Suppressor macrophage treated with lipopolysaccharide for 1 hour (primary cell): ENCODE data around the gene KRT84.

ENCODE experiments used
- DNase-seq, 3 donors: peaks; one replicate each; pipeline ENCODE4 v3.0.0-alpha.2; 2020 to 2022

Gene KRT84

DNA sequence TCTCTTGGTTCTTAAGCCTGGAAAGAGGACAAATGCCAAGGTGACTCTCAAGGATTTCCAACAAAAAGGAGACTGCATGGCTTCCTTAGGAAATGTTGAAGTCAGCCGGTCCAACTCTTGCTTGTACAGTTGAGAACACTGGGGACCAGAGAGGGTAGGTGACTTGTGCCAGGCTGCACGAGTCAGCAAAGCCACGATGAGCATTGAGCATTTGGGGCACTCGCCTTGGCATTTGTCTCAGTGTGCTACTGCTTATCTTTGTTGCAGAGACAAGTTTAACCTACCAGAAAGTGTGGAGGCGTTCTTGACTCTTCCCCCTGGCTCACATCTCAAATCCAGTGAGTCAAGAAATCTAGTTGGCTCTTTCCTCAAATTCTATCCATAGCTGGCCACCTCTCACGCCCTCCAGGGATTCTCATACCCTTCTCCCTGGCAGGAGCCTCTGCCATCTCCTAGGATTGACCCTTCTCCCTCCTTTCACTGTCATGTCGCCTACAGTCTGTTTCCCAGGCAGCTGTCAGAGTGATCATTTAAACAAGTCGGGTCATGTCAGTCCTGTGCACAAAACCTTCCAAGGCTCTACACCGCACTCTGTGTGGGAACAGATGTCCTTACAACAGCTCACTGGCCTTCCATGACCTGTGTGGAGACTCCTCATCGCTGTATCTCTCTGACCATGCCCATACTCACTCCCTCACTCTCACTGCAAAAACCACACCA lies 47.1 kb downstream of the KRT84 start:
- DNase-seq: no peak

DNA sequence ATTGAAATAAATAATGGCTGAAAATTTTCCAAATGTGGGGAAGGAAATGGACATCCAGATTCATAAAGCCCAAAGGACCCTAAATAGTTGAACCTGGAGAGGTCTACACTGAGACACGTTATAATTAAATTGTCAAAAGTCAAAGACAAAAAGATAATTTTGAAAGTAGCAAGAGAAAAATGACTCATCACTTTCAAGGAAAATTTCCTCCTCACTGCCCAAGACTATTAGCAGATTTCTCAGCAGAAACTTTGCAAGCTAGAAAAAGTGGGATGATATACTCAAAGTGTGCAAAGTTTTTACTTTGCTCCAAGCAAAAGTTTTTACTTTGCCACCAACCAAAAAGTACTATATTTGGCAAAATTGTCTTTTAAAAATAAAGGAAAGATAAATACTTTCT lies 48.4 kb downstream of the KRT84 start:
- DNase-seq: peak in 1 of 3 donors; percentile 16

DNA sequence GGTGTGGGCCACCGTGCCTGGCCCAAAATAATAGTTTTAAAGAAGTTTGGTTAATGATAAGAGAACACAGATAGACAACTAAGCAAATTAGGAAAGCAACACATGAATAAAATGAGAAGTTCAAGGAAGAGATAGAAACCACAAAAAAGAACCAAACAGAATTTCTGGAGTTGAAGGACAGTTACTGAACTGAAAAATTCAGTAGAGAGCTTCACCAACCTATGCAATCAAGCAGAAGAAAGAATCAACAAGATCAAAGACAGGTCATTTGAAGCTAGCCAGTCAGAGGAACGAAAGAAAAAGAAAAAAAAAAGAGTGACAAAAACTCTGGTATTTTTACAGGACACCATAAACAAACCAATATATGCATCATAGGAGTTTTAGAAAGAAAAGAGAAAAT lies 48.8 kb downstream of the KRT84 start:
- DNase-seq: no peak

DNA sequence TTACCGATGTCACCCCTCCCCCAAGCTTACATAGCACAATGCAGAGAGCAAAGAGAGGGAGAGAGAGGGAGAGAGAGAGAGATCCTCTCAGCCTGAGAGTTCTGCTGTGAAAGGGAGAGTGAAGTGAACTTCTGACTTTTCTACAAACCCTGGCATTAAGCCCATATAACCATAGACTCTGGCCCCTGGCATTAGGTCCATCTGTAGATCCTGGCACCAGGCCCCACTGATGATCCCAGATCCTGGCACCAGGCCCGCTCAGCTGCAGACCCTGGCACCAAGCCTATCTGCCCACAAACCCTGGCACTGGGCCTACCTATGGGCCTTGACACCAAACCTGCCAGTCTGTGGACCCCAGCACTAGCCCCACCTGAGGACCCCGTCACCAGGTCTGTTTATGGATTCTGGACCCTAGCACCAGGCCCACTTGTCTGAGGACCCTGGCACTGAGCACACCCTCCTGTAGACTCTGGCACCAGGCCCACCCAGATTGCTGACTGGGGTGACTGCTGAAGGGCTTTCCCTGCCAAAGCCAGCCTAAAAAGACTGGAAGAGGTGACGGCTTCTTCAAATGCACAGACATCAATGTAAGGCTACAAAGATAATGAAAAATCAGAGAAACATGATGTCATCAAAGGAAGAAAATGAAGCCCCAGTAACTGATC lies 49.7 kb downstream of the KRT84 start:
- no peak for DNase-seq

DNA sequence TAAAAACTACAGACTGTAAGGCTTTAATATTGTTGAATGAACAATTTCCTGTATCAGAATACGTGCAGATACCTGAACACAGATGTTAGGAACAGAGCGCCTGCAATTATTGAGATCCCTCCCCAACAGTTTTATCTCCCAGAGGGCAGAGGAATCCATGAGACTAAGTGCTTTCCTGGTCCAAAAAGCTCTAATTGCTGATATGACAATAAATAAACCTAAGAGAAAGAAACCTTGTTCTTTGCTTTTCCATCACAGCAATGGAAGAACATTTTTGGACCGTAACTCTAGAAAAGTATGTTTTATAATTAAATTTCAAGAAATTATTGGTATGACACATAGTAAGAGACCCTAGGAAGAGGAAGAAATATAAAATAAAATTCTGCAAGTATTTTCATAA lies 51.3 kb downstream of the KRT84 start:
- DNase-seq: no peak

DNA sequence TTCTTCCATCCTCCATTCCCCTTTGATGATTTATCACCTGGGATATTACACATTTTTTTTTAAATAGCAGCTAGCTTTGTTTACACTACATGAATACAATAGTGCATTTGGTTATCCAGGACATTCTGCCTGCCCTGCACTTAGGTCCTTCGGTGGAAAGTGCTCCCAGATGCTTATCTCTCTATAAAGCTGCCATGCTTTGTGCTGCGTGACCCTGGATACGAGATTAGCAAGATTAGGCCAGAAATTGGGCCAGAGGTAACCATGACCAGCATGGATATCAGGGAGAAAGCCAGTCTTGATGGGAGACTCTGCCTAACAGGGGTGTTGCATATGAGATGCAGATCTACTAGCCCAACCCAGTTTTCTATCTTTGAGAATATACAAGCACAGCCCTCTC lies 52.1 kb downstream of the KRT84 start:
- no peak for DNase-seq

DNA sequence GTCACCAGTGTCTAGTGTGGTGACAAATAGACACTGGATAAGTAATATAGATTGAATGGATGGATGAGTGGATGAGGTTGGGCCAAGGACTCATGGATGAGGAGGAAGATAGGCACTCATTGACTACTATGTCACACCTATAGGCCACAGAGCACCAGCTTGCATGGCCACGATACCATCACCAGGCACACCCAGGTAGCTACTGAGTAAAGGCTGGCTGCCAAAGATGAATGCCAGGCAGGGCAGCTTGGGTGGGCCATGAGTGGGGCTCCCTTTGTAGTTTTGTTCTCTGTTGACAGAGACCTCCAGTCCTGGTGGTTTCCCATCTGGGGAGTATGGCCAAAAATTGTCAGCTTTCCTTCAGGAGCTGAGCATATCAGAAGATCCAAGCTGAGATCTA lies 53.1 kb downstream of the KRT84 start:
- no peak for DNase-seq

DNA sequence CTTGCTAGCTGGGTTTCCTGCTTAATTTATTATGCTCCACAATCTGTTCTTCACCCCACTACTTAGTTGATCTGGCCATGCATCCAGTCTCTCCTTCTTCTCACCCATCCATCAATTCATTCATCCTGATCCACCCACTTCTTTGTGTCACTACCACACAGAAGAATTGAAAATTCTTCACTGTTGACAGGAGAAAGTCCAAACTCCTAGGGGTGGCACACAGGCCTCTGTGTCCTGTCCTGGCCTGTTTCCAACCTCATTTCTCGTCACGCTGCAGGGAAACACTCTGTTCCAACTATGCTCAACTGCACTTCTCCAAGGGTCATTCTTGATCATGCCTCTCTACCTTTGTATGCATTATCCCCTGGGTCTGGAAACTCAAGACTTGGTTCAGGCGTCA lies 53.6 kb downstream of the KRT84 start:
- no peak for DNase-seq

DNA sequence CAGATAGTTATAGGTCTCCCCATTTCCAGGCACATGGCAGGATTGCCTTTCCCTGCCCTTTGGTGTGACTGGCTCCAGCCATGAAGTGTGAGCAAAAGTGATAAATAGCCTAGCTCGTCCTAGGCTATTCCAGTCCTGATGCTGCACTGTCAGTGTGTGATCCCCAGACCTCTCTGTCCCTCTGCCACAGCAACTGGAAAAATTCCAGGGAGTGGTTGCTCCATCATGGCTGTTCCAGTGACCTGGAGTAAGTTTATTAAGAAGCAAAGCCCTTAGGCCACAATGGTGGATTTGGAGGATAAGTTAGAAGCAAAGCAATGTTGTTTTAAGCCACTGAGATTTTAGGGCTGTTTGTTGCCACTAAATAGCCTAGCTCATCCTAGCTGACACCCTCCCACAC lies 54.4 kb downstream of the KRT84 start:
- DNase-seq: no peak

DNA sequence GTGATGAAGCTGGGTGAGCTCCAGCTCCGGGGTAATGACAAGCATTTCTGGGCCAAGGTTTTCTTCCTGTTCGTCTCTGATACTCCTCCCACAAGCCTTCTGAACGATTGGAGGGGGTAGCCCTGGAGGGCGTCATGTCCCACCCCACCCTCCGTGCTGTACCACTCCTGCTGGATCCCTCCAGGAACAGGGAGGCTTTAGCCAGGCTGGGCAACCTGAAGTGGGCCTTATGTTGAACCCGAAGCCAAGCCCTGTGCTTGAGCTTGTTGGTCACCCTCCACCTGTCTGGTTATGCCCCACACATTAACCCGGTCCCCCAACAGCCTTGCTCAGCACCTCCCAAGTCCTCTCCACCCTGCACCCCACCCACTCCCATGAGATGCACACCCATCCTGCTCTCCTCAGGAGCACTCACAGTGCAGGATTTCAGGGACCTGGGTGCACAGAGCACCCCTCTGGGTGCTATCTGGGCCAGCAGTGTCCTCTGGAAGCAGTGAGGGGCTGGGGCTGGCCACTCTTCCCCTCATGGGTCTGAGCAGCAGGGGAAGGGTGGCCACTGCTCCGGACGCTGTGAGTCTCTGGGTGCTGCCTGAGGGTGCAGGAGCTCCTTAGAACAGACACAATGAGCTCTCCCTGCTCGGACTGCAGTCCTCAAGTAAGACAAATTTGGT lies 57.5 kb downstream of the KRT84 start:
- no peak for DNase-seq
